ENCODE measurements around the gene SLC28A1.

The SLC28A1 gene

GRCh38 chr15:84886211-84886983 is 1.9 kb downstream of the SLC28A1 start:
- H3K4me3 ChIP-seq (replicated peaks; ENCODE audit: low read depth, low read length), result no peak overlapping the region
- DNase-seq (ENCODE audit: low read depth), result no peak
- no peak for TF ChIP-seq CTCF (IDR thresholded peaks at IDR 0.05; ENCODE audit: low read length, missing control alignments)

- TF ChIP-seq CTCF (IDR thresholded peaks at IDR 0.05; ENCODE audit: low read length, missing control alignments), result no peak
- no peak overlapping the region for H3K4me3 ChIP-seq (replicated peaks; ENCODE audit: low read depth, low read length)
Observed at GRCh38 chr15:84886984-84887299, 2.5 kb downstream of the SLC28A1 start.

GRCh38 chr15:84887938-84888337 is 3.5 kb downstream of the SLC28A1 start:
- DNase-seq (ENCODE audit: low read depth), result no peak
- no peak for TF ChIP-seq CTCF (IDR thresholded peaks at IDR 0.05; ENCODE audit: low read length, missing control alignments)
- H3K4me3 ChIP-seq (replicated peaks; ENCODE audit: low read depth, low read length), result no peak overlapping the region

More at GRCh38 chr15:84886984-84887299, 2.5 kb downstream of the SLC28A1 start:
- DNase-seq (ENCODE audit: low read depth), result no peak

GRCh38 chr15:84888639-84889038 is 4.2 kb downstream of the SLC28A1 start:
- TF ChIP-seq CTCF (IDR thresholded peaks at IDR 0.05; ENCODE audit: low read length, missing control alignments), result no peak
- no peak overlapping the region for H3K4me3 ChIP-seq (replicated peaks; ENCODE audit: low read depth, low read length)
- no peak for DNase-seq (ENCODE audit: low read depth)

GRCh38 chr15:84889313-84889990 is 5.0 kb downstream of the SLC28A1 start:
- H3K4me3 ChIP-seq (replicated peaks; ENCODE audit: low read depth, low read length), result no peak overlapping the region
- no peak for TF ChIP-seq CTCF (IDR thresholded peaks at IDR 0.05; ENCODE audit: low read length, missing control alignments)
- no peak for DNase-seq (ENCODE audit: low read depth)

- H3K4me3 ChIP-seq (replicated peaks; ENCODE audit: low read depth, low read length), result no peak overlapping the region
- no peak for TF ChIP-seq CTCF (IDR thresholded peaks at IDR 0.05; ENCODE audit: low read length, missing control alignments)
- DNase-seq (ENCODE audit: low read depth), result no peak
Observed at GRCh38 chr15:84889991-84890669, 5.7 kb downstream of the SLC28A1 start.

All from fibroblast of pulmonary artery (primary cell).